Measurements from ENCODE around the gene EI24. TPM values are rescaled to one million over a fixed set of nuclear protein-coding genes. Genes with fewer than 3 reads are reported as not detected.
A peak's percentile ranks its signal among the peaks of the same experiment; 100 is the strongest.

EI24 gene
- total RNA-seq, 1 experiment from 2014 or later = 151 TPM

GRCh38 chr11:125625225-125625629 lies 56.0 kb downstream of the EI24 start:
- no peak overlapping the region for H2BK5ac ChIP-seq (ENCODE audit: insufficient read length, low read length)
- H2BK20ac ChIP-seq (ENCODE audit: low read depth, low read length, poor library complexity, severe bottlenecking) = no peak overlapping the region
- peaks cover 11 to 47% (median 46%) of the 10 kb centered on the region in 3 experiments for H3K36me3 Mint-ChIP-seq (ENCODE audit: insufficient read depth in 1 of 3, low read depth in 3 of 3)
- no peak overlapping the region for H3K4ac ChIP-seq (ENCODE audit: low read depth, low read length)
- peak overlapping the region; percentile 91 for H3K4me2 ChIP-seq (ENCODE audit: insufficient read depth, insufficient read length, low read length)
- WGBS (ENCODE audit: extremely low coverage, insufficient read length, low lambda C conversion rate) = no CpG with 5 or more reads among the region's 20 CpGs
- no peak overlapping the region for H4K91ac ChIP-seq (ENCODE audit: insufficient read length, low read depth, low read length)
- TF ChIP-seq, protein P1, sequence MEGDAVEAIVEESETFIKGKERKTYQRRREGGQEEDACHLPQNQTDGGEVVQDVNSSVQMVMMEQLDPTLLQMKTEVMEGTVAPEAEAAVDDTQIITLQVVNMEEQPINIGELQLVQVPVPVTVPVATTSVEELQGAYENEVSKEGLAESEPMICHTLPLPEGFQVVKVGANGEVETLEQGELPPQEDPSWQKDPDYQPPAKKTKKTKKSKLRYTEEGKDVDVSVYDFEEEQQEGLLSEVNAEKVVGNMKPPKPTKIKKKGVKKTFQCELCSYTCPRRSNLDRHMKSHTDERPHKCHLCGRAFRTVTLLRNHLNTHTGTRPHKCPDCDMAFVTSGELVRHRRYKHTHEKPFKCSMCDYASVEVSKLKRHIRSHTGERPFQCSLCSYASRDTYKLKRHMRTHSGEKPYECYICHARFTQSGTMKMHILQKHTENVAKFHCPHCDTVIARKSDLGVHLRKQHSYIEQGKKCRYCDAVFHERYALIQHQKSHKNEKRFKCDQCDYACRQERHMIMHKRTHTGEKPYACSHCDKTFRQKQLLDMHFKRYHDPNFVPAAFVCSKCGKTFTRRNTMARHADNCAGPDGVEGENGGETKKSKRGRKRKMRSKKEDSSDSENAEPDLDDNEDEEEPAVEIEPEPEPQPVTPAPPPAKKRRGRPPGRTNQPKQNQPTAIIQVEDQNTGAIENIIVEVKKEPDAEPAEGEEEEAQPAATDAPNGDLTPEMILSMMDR (conservative IDR thresholded peaks at IDR 0.05) = no peak
- peaks cover 14 to 16% of the 10 kb centered on the region in 2 experiments for H3K4me1 Mint-ChIP-seq
- peak overlapping the region; percentile 86 to 93 for H3K4me3 Mint-ChIP-seq
- H3K9me3 ChIP-seq (ENCODE audit: control insufficient read depth, low read depth, low read length) = no peaks in the 10 kb centered on the region
- H3K18ac ChIP-seq (ENCODE audit: insufficient read length, low read depth, low read length) = peak overlapping the region; percentile 74
- H3K4me1 ChIP-seq (ENCODE audit: insufficient read depth, low read length) = no peaks in the 10 kb centered on the region
- H3K9ac ChIP-seq (ENCODE audit: extremely low read depth, insufficient read length, low read length) = peak overlapping the region; percentile 98
- no peaks in the 10 kb centered on the region for H3K9me3 Mint-ChIP-seq
- H3K79me2 ChIP-seq (ENCODE audit: insufficient read depth, low read length) = peaks cover 3% of the 10 kb centered on the region; the same call in 1 of the 2 replicates
- no peak for DNase-seq
- H3K79me1 ChIP-seq (ENCODE audit: insufficient read depth, low read depth, low read length, poor library complexity, severe bottlenecking) = no peaks in the 10 kb centered on the region
- H3K23ac ChIP-seq (ENCODE audit: insufficient read length, low read depth, low read length) = no peak overlapping the region
- H3K56ac ChIP-seq (ENCODE audit: insufficient read length, low read depth, low read length) = peak overlapping the region; percentile 52
- no peaks in the 10 kb centered on the region for H4K20me1 ChIP-seq (ENCODE audit: control insufficient read depth, insufficient read depth, insufficient read length)
- peak overlapping the region; percentile 45 for H4K5ac ChIP-seq (ENCODE audit: insufficient read length, low read depth, low read length)
- H3K27me3 ChIP-seq (ENCODE audit: insufficient read depth, low read length) = no peaks in the 10 kb centered on the region
- no peaks in the 10 kb centered on the region for H3K23me2 ChIP-seq (ENCODE audit: insufficient read length, low read depth, low read length, poor library complexity, severe bottlenecking)
- no peak overlapping the region for H2AFZ ChIP-seq (ENCODE audit: low read length)
- H2BK120ac ChIP-seq (ENCODE audit: low read depth, low read length, poor library complexity, severe bottlenecking) = no peak overlapping the region
- H3K14ac ChIP-seq (ENCODE audit: insufficient read depth, low read length) = peak overlapping the region; percentile 96
- no peak overlapping the region for H2BK12ac ChIP-seq (ENCODE audit: insufficient read length, low read depth, low read length)
- peak overlapping the region; percentile 99 to 100 (median 100) for H3K27ac Mint-ChIP-seq
- no peaks in the 10 kb centered on the region for H3K27me3 Mint-ChIP-seq (ENCODE audit: low read depth)
- H3T11ph ChIP-seq (ENCODE audit: low read length) = no peak overlapping the region
- no peak overlapping the region for H2BK15ac ChIP-seq (ENCODE audit: low read depth, low read length)
- H3K27ac ChIP-seq (ENCODE audit: insufficient read length, low read depth, low read length) = peak overlapping the region; percentile 91
- no peak overlapping the region for H4K8ac ChIP-seq (replicated peaks; ENCODE audit: insufficient read length, low read depth, low read length)
- no peak overlapping the region for H2AK5ac ChIP-seq (ENCODE audit: insufficient read length, low read length)

Data from H9 (cell line).